ENCODE results near the gene DBN1. TPM values are rescaled to one million over a fixed set of nuclear protein-coding genes. Genes with fewer than 3 reads are reported as not detected.

DBN1 gene
- total RNA-seq, 4 donors from 2014 or later: 61.4 to 98.8 (median 68.0) TPM

- DNase-seq: no peak
- peak within 1 kb of the TSS in 1 of 3 donors; percentile 12 for H3K4me3 ChIP-seq (replicated peaks in 1 of 3)
- H3K9me3 ChIP-seq: no peaks in the 10 kb centered on the region
- H3K36me3 ChIP-seq: peaks cover 30 to 34% of the 10 kb centered on the region in 2 donors
- no peaks in the 10 kb centered on the region for H3K27me3 ChIP-seq
- H3K4me1 ChIP-seq: no peaks in the 10 kb centered on the region
- WGBS, 2 donors: 47 to 53% methylated on average over 6 to 11 of the region's 20 CpGs
- intact Hi-C loops (cut with DNase I): loop anchor here (10.0 kb wide), 1 partner anchor 395 kb away; no protein-coding TSS in a partner anchor
- H3K27ac ChIP-seq: peak within 1 kb of the TSS in 1 of 3 donors; percentile 12
- TF ChIP-seq CTCF (IDR thresholded peaks at IDR 0.05) (no peak), POLR2A (IDR thresholded peaks at IDR 0.05) (no peak)
These were observed 36.0 kb upstream of the DBN1 start, which contains the start of gene DOK3 for GRCh38 chr5:177509381-177509951. Gene DOK3 (minus strand): TSS chr5:177509826. CDS start chr5:177509540, 286 bp downstream.

GRCh38 chr5:177508837-177509236, 35.4 kb upstream of the DBN1 start:
- H3K4me1 ChIP-seq: no peaks in the 10 kb centered on the region
- no peak overlapping the region for H3K4me3 ChIP-seq (replicated peaks in 1 of 3)
- peak overlapping the region in 1 of 3 donors; percentile 12 for H3K27ac ChIP-seq
- H3K36me3 ChIP-seq: peaks cover 27 to 29% of the 10 kb centered on the region in 2 donors
- DNase-seq: no peak
- WGBS, 2 donors: 58 to 61% methylated on average over 6 to 7 of the region's 8 CpGs
- TF ChIP-seq CTCF (IDR thresholded peaks at IDR 0.05) (no peak), POLR2A (IDR thresholded peaks at IDR 0.05) (no peak)
- no peaks in the 10 kb centered on the region for H3K27me3 ChIP-seq
- no peaks in the 10 kb centered on the region for H3K9me3 ChIP-seq
- intact Hi-C loops (cut with DNase I): loop anchor here (10.0 kb wide), 1 partner anchor 394 kb away; no protein-coding TSS in a partner anchor

- no peak overlapping the region for H3K27ac ChIP-seq
- no peak for DNase-seq
- no peaks in the 10 kb centered on the region for H3K4me1 ChIP-seq
- intact Hi-C loops (cut with DNase I): loop anchor here (10.0 kb wide), 1 partner anchor 393 kb away; no protein-coding TSS in a partner anchor
- no peaks in the 10 kb centered on the region for H3K27me3 ChIP-seq
- peaks cover 23 to 25% of the 10 kb centered on the region in 2 donors for H3K36me3 ChIP-seq
- 80 to 95% methylated on average over 11 to 23 of the region's 26 CpGs for WGBS, 2 donors
- no peak for TF ChIP-seq CTCF (IDR thresholded peaks at IDR 0.05)
- no peaks in the 10 kb centered on the region for H3K9me3 ChIP-seq
- no peak overlapping the region for H3K4me3 ChIP-seq (replicated peaks in 1 of 3)
These were observed 34.8 kb upstream of the DBN1 start for GRCh38 chr5:177508221-177508611.

- Histone ChIP-seq H3K4me1 (no peaks in the 10 kb centered on the region), H3K9me3 (no peaks in the 10 kb centered on the region), H3K27ac (no peak overlapping the region), H3K27me3 (no peaks in the 10 kb centered on the region), H3K4me3 (replicated peaks in 1 of 3) (no peak overlapping the region), H3K36me3 (peaks cover 18 to 20% of the 10 kb centered on the region in 2 donors)
- WGBS, 2 donors: 86 to 89% methylated on average over 15 to 17 of the region's 17 CpGs
- no peak for TF ChIP-seq POLR2A (IDR thresholded peaks at IDR 0.05)
- TF ChIP-seq CTCF (IDR thresholded peaks at IDR 0.05): no peak
- DNase-seq: no peak
- intact Hi-C loops (cut with DNase I): loop anchor here (10.0 kb wide), 1 partner anchor 393 kb away; no protein-coding TSS in a partner anchor
These were observed 34.3 kb upstream of the DBN1 start for GRCh38 chr5:177507596-177508220.

GRCh38 chr5:177507165-177507564, 33.7 kb upstream of the DBN1 start:
- H3K36me3 ChIP-seq: peaks cover 13 to 15% of the 10 kb centered on the region in 2 donors
- no peaks in the 10 kb centered on the region for H3K9me3 ChIP-seq
- intact Hi-C loops (cut with DNase I): loop anchor here (10.0 kb wide), 1 partner anchor 392 kb away; no protein-coding TSS in a partner anchor
- 83% methylated on average over 9 of the region's 9 CpGs for WGBS, 2 donors
- no peak for TF ChIP-seq CTCF (IDR thresholded peaks at IDR 0.05)
- TF ChIP-seq POLR2A (IDR thresholded peaks at IDR 0.05): no peak
- H3K27me3 ChIP-seq: no peaks in the 10 kb centered on the region
- no peak for DNase-seq
- H3K4me3 ChIP-seq (replicated peaks in 1 of 3): no peak overlapping the region
- no peaks in the 10 kb centered on the region for H3K4me1 ChIP-seq
- no peak overlapping the region for H3K27ac ChIP-seq
